ENCODE measurements around the gene ZNF668. TPM values are rescaled to one million over a fixed set of nuclear protein-coding genes. Genes with fewer than 3 reads are reported as not detected.

ZNF668 gene
- total RNA-seq, 4 donors from 2014 or later, result 7.9 to 17.9 (median 10.2) TPM

DNA sequence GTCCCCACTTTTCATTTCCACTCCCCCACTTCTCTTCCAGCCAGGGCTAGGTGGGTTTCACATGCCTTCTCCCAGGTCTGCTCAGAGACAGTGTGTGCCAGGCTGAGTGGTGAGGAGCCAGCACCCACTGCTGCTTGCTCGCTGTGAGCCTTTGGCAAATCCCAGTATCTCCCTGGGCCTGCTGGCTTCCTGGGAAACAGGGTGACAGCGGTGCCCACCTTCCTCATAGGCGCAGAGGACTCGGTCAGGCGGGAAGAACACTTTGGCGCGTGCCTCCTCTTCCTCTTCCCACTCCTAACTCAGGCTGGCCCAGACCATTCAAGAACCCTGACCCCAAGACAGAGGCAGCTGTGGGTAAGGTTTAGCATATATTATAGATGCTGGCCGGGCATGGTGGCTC is 15.2 kb upstream of the ZNF668 start:
- Histone ChIP-seq H3K27ac (no peak overlapping the region), H3K9me3 (no peaks in the 10 kb centered on the region), H3K36me3 (no peaks in the 10 kb centered on the region), H3K4me3 (no peak overlapping the region), H3K4me1 (peaks cover 6 to 12% (median 11%) of the 10 kb centered on the region in 4 donors), H3K27me3 (no peaks in the 10 kb centered on the region)
- DNase-seq, result no peak
- TF ChIP-seq POLR2A (IDR thresholded peaks at IDR 0.05) (no peak), POLR2AphosphoS5 (IDR thresholded peaks at IDR 0.05) (no peak), EP300 (IDR thresholded peaks at IDR 0.05; ENCODE audit: low read depth) (no peak)
- TF ChIP-seq, protein P1, sequence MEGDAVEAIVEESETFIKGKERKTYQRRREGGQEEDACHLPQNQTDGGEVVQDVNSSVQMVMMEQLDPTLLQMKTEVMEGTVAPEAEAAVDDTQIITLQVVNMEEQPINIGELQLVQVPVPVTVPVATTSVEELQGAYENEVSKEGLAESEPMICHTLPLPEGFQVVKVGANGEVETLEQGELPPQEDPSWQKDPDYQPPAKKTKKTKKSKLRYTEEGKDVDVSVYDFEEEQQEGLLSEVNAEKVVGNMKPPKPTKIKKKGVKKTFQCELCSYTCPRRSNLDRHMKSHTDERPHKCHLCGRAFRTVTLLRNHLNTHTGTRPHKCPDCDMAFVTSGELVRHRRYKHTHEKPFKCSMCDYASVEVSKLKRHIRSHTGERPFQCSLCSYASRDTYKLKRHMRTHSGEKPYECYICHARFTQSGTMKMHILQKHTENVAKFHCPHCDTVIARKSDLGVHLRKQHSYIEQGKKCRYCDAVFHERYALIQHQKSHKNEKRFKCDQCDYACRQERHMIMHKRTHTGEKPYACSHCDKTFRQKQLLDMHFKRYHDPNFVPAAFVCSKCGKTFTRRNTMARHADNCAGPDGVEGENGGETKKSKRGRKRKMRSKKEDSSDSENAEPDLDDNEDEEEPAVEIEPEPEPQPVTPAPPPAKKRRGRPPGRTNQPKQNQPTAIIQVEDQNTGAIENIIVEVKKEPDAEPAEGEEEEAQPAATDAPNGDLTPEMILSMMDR (IDR thresholded peaks at IDR 0.05), result no peak
- intact Hi-C loops (cut with DNase I; ENCODE audit: low total_unique reads) (no loop called here), in situ Hi-C loops (cut with MboI; ENCODE audit: low pct_ligation_motif_present in 1 of 4, low pct_unique_long_range_greater_than_20kb in 1 of 4, low sequenced_read_pairs in 3 of 4) (no loop called here)
- 95% methylated on average over 4 of the region's 8 CpGs; no CpG with 5 or more reads in 1 of the 2 donors for WGBS, 2 donors (ENCODE audit: low coverage in 1 of 2)

DNA sequence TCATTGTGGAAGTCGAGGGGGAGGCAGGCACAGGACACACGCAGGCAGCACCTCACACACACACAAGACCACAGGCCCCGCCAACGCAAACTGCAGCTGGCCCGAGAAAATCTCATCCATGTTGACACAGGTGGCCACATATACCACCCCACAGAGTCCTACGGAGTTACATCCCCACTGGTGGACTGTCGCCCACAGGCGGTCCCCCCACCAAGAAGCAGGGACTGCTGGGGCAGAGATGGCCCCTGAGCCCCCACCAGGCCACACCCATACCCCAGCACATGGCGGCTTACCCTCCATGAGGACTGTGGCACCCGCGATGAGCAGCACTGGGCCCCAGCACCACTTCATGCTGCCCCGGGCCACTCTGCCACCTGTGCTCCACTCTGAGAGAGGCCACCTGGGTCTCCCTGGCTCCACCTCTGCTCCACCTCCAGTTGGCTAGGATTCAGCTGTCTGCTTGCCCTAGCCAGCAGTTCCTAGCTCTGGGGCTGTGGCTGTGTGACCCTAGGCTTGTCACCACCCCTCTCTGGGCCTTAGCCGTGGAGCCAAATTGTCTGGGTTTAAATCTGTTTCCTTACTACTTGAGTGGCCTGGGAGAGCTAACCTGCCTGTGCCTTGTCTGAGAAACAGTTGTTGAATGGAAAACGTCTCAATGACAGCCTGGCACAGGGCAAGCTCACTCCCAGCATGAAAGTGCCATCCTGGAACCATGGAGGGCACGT is 14.6 kb upstream of the ZNF668 start, which contains the start of gene PRSS53:
Gene PRSS53 (minus strand): TSS at position 485 of the 725 bp plus-strand sequence. CDS start 134 bp downstream, at position 351.
- DNase-seq, result no peak
- intact Hi-C loops (cut with DNase I; ENCODE audit: low total_unique reads), result no loop called here
- peaks cover 5 to 8% (median 6%) of the 10 kb centered on the region in 4 donors for H3K4me1 ChIP-seq
- TF ChIP-seq POLR2AphosphoS5 (IDR thresholded peaks at IDR 0.05) (no peak), POLR2A (IDR thresholded peaks at IDR 0.05) (no peak), EP300 (IDR thresholded peaks at IDR 0.05; ENCODE audit: low read depth) (no peak)
- TF ChIP-seq, protein P1 (IDR thresholded peaks at IDR 0.05), result no peak
- H3K27ac ChIP-seq, result no peak within 1 kb of the TSS
- H3K9me3 ChIP-seq, result no peaks in the 10 kb centered on the region
- in situ Hi-C loops (cut with MboI; ENCODE audit: low pct_ligation_motif_present in 1 of 4, low pct_unique_long_range_greater_than_20kb in 1 of 4, low sequenced_read_pairs in 3 of 4), result no loop called here
- H3K36me3 ChIP-seq, result no peaks in the 10 kb centered on the region
- 76 to 78% methylated on average over 2 to 15 of the region's 15 CpGs for WGBS, 2 donors (ENCODE audit: low coverage in 1 of 2)
- no peak within 1 kb of the TSS for H3K4me3 ChIP-seq
- H3K27me3 ChIP-seq, result no peaks in the 10 kb centered on the region

DNA sequence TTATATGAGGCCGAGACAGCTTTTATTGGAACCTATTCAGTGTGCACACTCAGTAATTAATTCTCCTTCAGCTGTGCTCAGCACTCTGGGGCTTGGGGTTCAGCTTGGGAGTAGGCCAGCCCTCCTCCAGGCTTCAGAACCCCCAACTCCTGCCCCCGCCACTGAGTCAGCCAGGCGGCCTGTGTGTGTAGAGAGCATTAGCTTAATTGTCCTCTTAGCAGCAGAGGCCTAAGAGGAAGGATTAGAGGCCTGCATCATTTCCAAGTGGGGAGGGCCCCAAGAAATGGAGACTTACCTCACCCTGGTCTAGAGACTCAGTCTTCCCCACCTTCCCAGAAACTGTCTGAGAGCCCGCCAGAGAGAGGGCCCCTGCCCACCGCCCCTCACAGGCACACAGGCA is 13.9 kb upstream of the ZNF668 start:
- Histone ChIP-seq H3K4me3 (no peak overlapping the region), H3K36me3 (no peaks in the 10 kb centered on the region), H3K27me3 (no peaks in the 10 kb centered on the region), H3K27ac (no peak overlapping the region), H3K9me3 (no peaks in the 10 kb centered on the region), H3K4me1 (peaks cover 0 to 2% (median 1%) of the 10 kb centered on the region in 4 donors)
- TF ChIP-seq EP300 (IDR thresholded peaks at IDR 0.05; ENCODE audit: low read depth), result no peak
- no peak for TF ChIP-seq POLR2A (IDR thresholded peaks at IDR 0.05)
- TF ChIP-seq, protein P1 (IDR thresholded peaks at IDR 0.05), result no peak
- no peak for TF ChIP-seq POLR2AphosphoS5 (IDR thresholded peaks at IDR 0.05)
- in situ Hi-C loops (cut with MboI; ENCODE audit: low pct_ligation_motif_present in 1 of 4, low pct_unique_long_range_greater_than_20kb in 1 of 4, low sequenced_read_pairs in 3 of 4) (no loop called here), intact Hi-C loops (cut with DNase I; ENCODE audit: low total_unique reads) (no loop called here)
- 20 to 86% methylated on average over 1 to 5 of the region's 5 CpGs for WGBS, 2 donors (ENCODE audit: low coverage in 1 of 2)
- DNase-seq, result no peak

DNA sequence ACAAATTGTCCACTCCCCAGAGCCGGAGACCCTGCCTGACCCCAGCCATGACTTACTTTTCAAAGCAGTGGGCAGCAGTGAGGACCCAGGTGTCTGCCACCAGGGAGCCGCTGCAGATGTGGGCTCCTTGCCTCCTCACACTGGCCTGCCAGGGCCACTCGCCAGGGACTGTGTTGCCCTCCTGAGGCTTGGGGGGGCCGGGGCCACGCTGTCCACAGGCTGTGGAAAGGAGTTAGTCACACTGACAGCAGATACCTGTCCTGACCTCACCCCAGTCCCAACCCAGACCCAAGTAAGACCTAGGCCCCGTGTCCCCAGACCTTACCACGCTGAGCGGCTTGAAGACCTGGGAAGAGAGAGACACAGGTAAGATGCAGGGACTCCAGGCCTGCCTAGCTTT is 13.4 kb upstream of the ZNF668 start:
- Histone ChIP-seq H3K4me3 (no peak overlapping the region), H3K4me1 (no peaks in the 10 kb centered on the region), H3K27ac (no peak overlapping the region), H3K36me3 (no peaks in the 10 kb centered on the region), H3K27me3 (no peaks in the 10 kb centered on the region), H3K9me3 (no peaks in the 10 kb centered on the region)
- intact Hi-C loops (cut with DNase I; ENCODE audit: low total_unique reads) (no loop called here), in situ Hi-C loops (cut with MboI; ENCODE audit: low pct_ligation_motif_present in 1 of 4, low pct_unique_long_range_greater_than_20kb in 1 of 4, low sequenced_read_pairs in 3 of 4) (no loop called here)
- WGBS, 2 donors (ENCODE audit: low coverage in 1 of 2), result 92 to 100% methylated on average over 3 to 5 of the region's 8 CpGs
- TF ChIP-seq POLR2AphosphoS5 (IDR thresholded peaks at IDR 0.05) (no peak), EP300 (IDR thresholded peaks at IDR 0.05; ENCODE audit: low read depth) (no peak), POLR2A (IDR thresholded peaks at IDR 0.05) (no peak)
- TF ChIP-seq, protein P1 (IDR thresholded peaks at IDR 0.05), result no peak
- DNase-seq, result no peak
